D341Med (cell line): ENCODE results near the gene NMBR.
"Not testable (repeated sequence)": the region's sequence is repeated elsewhere in the genome, so short reads cannot be mapped to it uniquely, and the experiment has no call there.

Experiments
- DNase-seq: peaks from one replicate; pipeline ENCODE4 v3.0.0; 2012; ENCODE audit warnings: low spot score

NMBR gene

GRCh38 chr6:142055219-142055618 is 91.7 kb downstream of the NMBR start:
- no peak for DNase-seq

GRCh38 chr6:142051404-142051803 is 95.5 kb downstream of the NMBR start:
- no peak for DNase-seq

GRCh38 chr6:142048593-142048980 is 98.3 kb downstream of the NMBR start:
- no peak for DNase-seq

GRCh38 chr6:142047934-142048592 is 98.9 kb downstream of the NMBR start:
- DNase-seq = no peak

- no peak for DNase-seq
These were observed 101.3 kb downstream of the NMBR start for GRCh38 chr6:142045380-142046278.

- DNase-seq = no peak
These were observed 111.0 kb downstream of the NMBR start for GRCh38 chr6:142035890-142036289.

- DNase-seq = no peak
These were observed 115.9 kb downstream of the NMBR start for GRCh38 chr6:142031035-142031434.

- DNase-seq = no peak
These were observed 116.8 kb downstream of the NMBR start for GRCh38 chr6:142030115-142030619.

- DNase-seq = no peak
These were observed 118.4 kb downstream of the NMBR start for GRCh38 chr6:142028527-142028926.

- not testable (repeated sequence) for DNase-seq
These were observed 119.1 kb downstream of the NMBR start for GRCh38 chr6:142027804-142028203.

- DNase-seq = no peak
These were observed 119.8 kb downstream of the NMBR start for GRCh38 chr6:142027074-142027473.

- no peak for DNase-seq
These were observed 120.5 kb downstream of the NMBR start for GRCh38 chr6:142026471-142026870.
